ENCODE results near the gene ADD1. TPM values are rescaled to one million over a fixed set of nuclear protein-coding genes. Genes with fewer than 3 reads are reported as not detected.
A peak's percentile ranks its signal among the peaks of the same experiment; 100 is the strongest.

The ADD1 gene
- total and polyA plus RNA-seq, 11 donors, result 179 to 275 (median 215) TPM

GRCh38 chr4:2819244-2820215 lies 24.1 kb upstream of the ADD1 start:
- peaks cover 0 to 50% (median 13%) of the 10 kb centered on the region in 12 donors for H3K4me1 ChIP-seq
- H3K9me3 ChIP-seq, result peaks cover 0 to 8% (median 0%) of the 10 kb centered on the region in 12 donors
- 76 to 91% (median 84%) methylated on average over 4 to 5 of the region's 5 CpGs for WGBS, 4 donors
- DNase-seq (peak in 2 of 5 donors; percentile 12 to 31), ATAC-seq (no peak)
- peaks cover 0 to 75% (median 27%) of the 10 kb centered on the region in 9 donors for H3K36me3 ChIP-seq
- TF ChIP-seq POLR2A (IDR thresholded peaks at IDR 0.05) (no peak), CTCF (IDR thresholded peaks at IDR 0.05) (no peak)
- H3K27me3 ChIP-seq, result no peaks in the 10 kb centered on the region
- H3K4me3 ChIP-seq, result peak overlapping the region in 1 of 12 donors; percentile 68
- H3K27ac ChIP-seq, result peak overlapping the region in 1 of 12 donors; percentile 64
- intact Hi-C loops (cut with DNase I), result no loop called here

GRCh38 chr4:2820216-2820982 lies 23.2 kb upstream of the ADD1 start:
- 90 to 97% (median 93%) methylated on average over 8 to 13 of the region's 13 CpGs for WGBS, 4 donors
- peaks cover 0 to 42% (median 13%) of the 10 kb centered on the region in 12 donors for H3K4me1 ChIP-seq
- intact Hi-C loops (cut with DNase I), result no loop called here
- DNase-seq (peak in 2 of 5 donors; percentile 15 to 52), ATAC-seq (no peak)
- H3K4me3 ChIP-seq, result no peak overlapping the region
- TF ChIP-seq POLR2A (IDR thresholded peaks at IDR 0.05) (no peak), CTCF (IDR thresholded peaks at IDR 0.05) (no peak)
- peaks cover 0 to 8% (median 0%) of the 10 kb centered on the region in 12 donors for H3K9me3 ChIP-seq
- H3K27me3 ChIP-seq, result no peaks in the 10 kb centered on the region
- H3K36me3 ChIP-seq, result peaks cover 0 to 75% (median 33%) of the 10 kb centered on the region in 9 donors
- H3K27ac ChIP-seq, result no peak overlapping the region

GRCh38 chr4:2822461-2823300 lies 21.0 kb upstream of the ADD1 start:
- Histone ChIP-seq H3K27ac (no peak overlapping the region), H3K4me3 (no peak overlapping the region), H3K27me3 (no peaks in the 10 kb centered on the region), H3K36me3 (peaks cover 0 to 83% (median 40%) of the 10 kb centered on the region in 9 donors), H3K9me3 (no peaks in the 10 kb centered on the region), H3K4me1 (peaks cover 0 to 39% (median 8%) of the 10 kb centered on the region in 12 donors)
- no peak for TF ChIP-seq CTCF (IDR thresholded peaks at IDR 0.05)
- TF ChIP-seq POLR2A (IDR thresholded peaks at IDR 0.05), result no peak
- WGBS, 4 donors, result 92 to 95% (median 93%) methylated on average over 22 to 23 of the region's 23 CpGs
- intact Hi-C loops (cut with DNase I), result no loop called here
- no peak for ATAC-seq
- DNase-seq, result peak in 3 of 5 donors; percentile 16 to 54 (median 30)

Measured in heart left ventricle (tissue), 16 donors.